OCI-LY7 (cell line): ENCODE results near the gene RDH14. TPM values are rescaled to one million over a fixed set of nuclear protein-coding genes. Genes with fewer than 3 reads are reported as not detected.

Experiments used
- BruUV-seq: library from RNA; stranded (reverse); fragments of 400-500 nt; replicated peaks from 2 replicates; lab custom pipeline; 2021; lab: Mats Ljungman, UMichigan
- CTCF ChIA-PET: fragments of 300-600 bp; sonication (Branson Sonifier 250); formaldehyde crosslinking; loops from one replicate; lab custom pipeline; 2022; ENCODE audit warnings: antibody characterized with exemption; ENCODE audit not compliant: unreplicated experiment; lab: Charles Lee
- POLR2A ChIA-PET: fragments of 300-600 bp; sonication (Branson Sonifier 250); formaldehyde crosslinking; loops from one replicate; lab custom pipeline; 2022; ENCODE audit warnings: antibody characterized with exemption; lab: Charles Lee
- DNase-seq: peaks from one replicate; pipeline ENCODE4 v3.0.0-alpha.2; 2015; ENCODE audit warnings: low spot score
- H2AFZ ChIP-seq: fragments of 200-600 bp; sonication (generic), shearing (Covaris generic); 2 replicates; pipeline ENCODE4 v1.6.1; 2014; ENCODE audit warnings: mild to moderate bottlenecking, antibody characterized with exemption, low read length, moderate library complexity
- H3K27ac ChIP-seq: fragments of 200-600 bp; sonication (generic); 2 replicates; pipeline ENCODE4 v1.5.1; 2014; ENCODE audit warnings: mixed run types, low read depth, mild to moderate bottlenecking, moderate library complexity, low read length, inconsistent platforms; ENCODE audit not compliant: poor library complexity, severe bottlenecking
- H3K36me3 ChIP-seq: fragments of 200-600 bp; sonication (generic); 2 replicates; pipeline ENCODE4 v1.6.1; 2014; ENCODE audit warnings: mild to moderate bottlenecking, antibody characterized with exemption, low read length, moderate library complexity, mixed read lengths; ENCODE audit not compliant: insufficient read depth
- H3K4me1 ChIP-seq: fragments of 200-600 bp; sonication (generic); 2 replicates; pipeline ENCODE4 v1.5.1; 2014; ENCODE audit warnings: mild to moderate bottlenecking, low read length; ENCODE audit not compliant: insufficient read depth, poor library complexity, severe bottlenecking
- H3K4me2 ChIP-seq: fragments of 200-600 bp; sonication (generic); 2 replicates; pipeline ENCODE4 v1.6.1; 2014; ENCODE audit warnings: mild to moderate bottlenecking, low read length
- H3K4me3 ChIP-seq: fragments of 200-600 bp; sonication (generic); 2 replicates; pipeline ENCODE4 v1.5.1; 2014; ENCODE audit warnings: mild to moderate bottlenecking, low read depth, low read length; ENCODE audit not compliant: poor library complexity, severe bottlenecking
- H3K79me2 ChIP-seq: fragments of 200-600 bp; sonication (generic); 2 replicates; pipeline ENCODE4 v1.6.1; 2016; ENCODE audit warnings: low read depth, mild to moderate bottlenecking, low read length, moderate library complexity, mixed read lengths; ENCODE audit not compliant: insufficient read depth
- H3K9me2 ChIP-seq: fragments of 200-600 bp; sonication (generic); 2 replicates; pipeline ENCODE4 v1.6.1; 2016; ENCODE audit warnings: mild to moderate bottlenecking, low read length, mixed read lengths; ENCODE audit not compliant: insufficient read depth
- H3K9me3 ChIP-seq: fragments of 200-600 bp; sonication (generic); 2 replicates; pipeline ENCODE4 v1.6.1; 2014; ENCODE audit warnings: mild to moderate bottlenecking, mixed run types, low read length, mixed read lengths
- H4K20me1 ChIP-seq: fragments of 200-600 bp; sonication (generic); 2 replicates; pipeline ENCODE4 v1.6.1; 2014; ENCODE audit warnings: mild to moderate bottlenecking, antibody characterized with exemption, low read length, moderate library complexity, mixed read lengths; ENCODE audit not compliant: insufficient read depth
- CTCF ChIP-seq: fragments of 200-600 bp; sonication (generic); conservative IDR thresholded peaks from 2 replicates; pipeline ENCODE4 v1.5.1; 2014; ENCODE audit warnings: mild to moderate bottlenecking, antibody characterized with exemption, low read length, moderate library complexity, mixed read lengths
- EZH2phosphoT487 ChIP-seq: fragments of 200-600 bp; sonication (generic); IDR thresholded peaks from 2 replicates; pipeline ENCODE4 v1.6.1; 2018; ENCODE audit warnings: low read depth, borderline replicate concordance, mild to moderate bottlenecking, mixed run types, antibody characterized with exemption, low read length, moderate library complexity, mixed read lengths
- intact Hi-C: fragments of 100-400 bp; cut with micrococcal nuclease; formaldehyde crosslinking; loops from one replicate; pipeline ENCODE4 v1.10.0; 2022; ENCODE audit not compliant: unreplicated experiment
- total RNA-seq, 2 experiments: library from RNA; depleted of rRNA in 1 of 2; stranded (reverse); fragments of >200 nt in 1 of 2; shearing (Covaris generic) in 1 of 2; gene quantifications; 2 replicates each; pipeline ENCODE4 v1.2.3, GENCODE V29; 2014 to 2022

The RDH14 gene
- total RNA-seq, 2 experiments from 2014 or later = 20.6 to 25.2 TPM

- Histone ChIP-seq H3K4me3 (no peak overlapping the region), H3K79me2 (no peaks in the 10 kb centered on the region), H3K36me3 (0 out of 2 replicates have a peak, but pooled peaks cover 1% of the 10 kb centered on the region), H3K9me3 (no peaks in the 10 kb centered on the region), H3K27ac (no peak overlapping the region), H2AFZ (peak overlapping the region; percentile 25; the same call in 1 of the 2 replicates), H3K4me2 (peak overlapping the region; percentile 35; the same call in 1 of the 2 replicates), H3K9me2 (no peaks in the 10 kb centered on the region; the same call in 1 of the 2 replicates), H3K4me1 (peaks cover 13% of the 10 kb centered on the region), H4K20me1 (peaks cover 9% of the 10 kb centered on the region; the same call in 1 of the 2 replicates)
- BruUV-seq = no TSS peak
- intact Hi-C loops = no loop called here
- POLR2A ChIA-PET = interaction anchor here (0.7 to 1.6 kb wide), 6 partner anchors 9 to 31 kb away, joined by 3 to 10 read pairs (median 4); partner anchors contain the start of gene RDH14
- peak; percentile 5 for DNase-seq
- TF ChIP-seq CTCF (no peak), EZH2phosphoT487 (no peak)
- CTCF ChIA-PET = no interaction called here
These were observed 13.9 kb downstream of the RDH14 start for GRCh38 chr2:18546567-18546966.

- Histone ChIP-seq H3K9me2 (no peaks in the 10 kb centered on the region; the same call in 1 of the 2 replicates), H3K4me2 (no peak overlapping the region), H2AFZ (no peak overlapping the region), H3K4me1 (peaks cover 13% of the 10 kb centered on the region), H3K79me2 (no peaks in the 10 kb centered on the region), H3K9me3 (no peaks in the 10 kb centered on the region), H4K20me1 (peaks cover 7% of the 10 kb centered on the region; the same call in 1 of the 2 replicates), H3K27ac (no peak overlapping the region), H3K36me3 (no peaks in the 10 kb centered on the region), H3K4me3 (no peak overlapping the region)
- DNase-seq = no peak
- ChIA-PET CTCF (no interaction called here), POLR2A (interaction anchor here (0.6 to 1.6 kb wide), 2 partner anchors 11 kb away, joined by 3 to 7 read pairs; no protein-coding TSS in a partner anchor)
- TF ChIP-seq CTCF (no peak), EZH2phosphoT487 (no peak)
- BruUV-seq = no TSS peak
- intact Hi-C loops = no loop called here
These were observed 15.1 kb downstream of the RDH14 start for GRCh38 chr2:18545384-18545783.

GRCh38 chr2:18544171-18544570, 16.3 kb downstream of the RDH14 start:
- intact Hi-C loops = no loop called here

More at GRCh38 chr2:18544171-18544570, 16.3 kb downstream of the RDH14 start:
- H3K36me3 ChIP-seq = no peaks in the 10 kb centered on the region
- no peak overlapping the region for H3K27ac ChIP-seq
- H3K4me1 ChIP-seq = peaks cover 13% of the 10 kb centered on the region
- POLR2A ChIA-PET = interaction anchor here (0.6 to 1.1 kb wide), 2 partner anchors 16 to 62 kb away, joined by 3 read pairs; no protein-coding TSS in a partner anchor
- no TSS peak for BruUV-seq
- H3K9me3 ChIP-seq = no peaks in the 10 kb centered on the region
- H2AFZ ChIP-seq = no peak overlapping the region
- H3K4me2 ChIP-seq = no peak overlapping the region
- H4K20me1 ChIP-seq = no peaks in the 10 kb centered on the region
- TF ChIP-seq CTCF (no peak), EZH2phosphoT487 (no peak)
- DNase-seq = no peak
- H3K9me2 ChIP-seq = no peaks in the 10 kb centered on the region; the same call in 1 of the 2 replicates
- no peak overlapping the region for H3K4me3 ChIP-seq
- CTCF ChIA-PET = no interaction called here
- H3K79me2 ChIP-seq = no peaks in the 10 kb centered on the region
